ENCODE data around the gene C1QTNF6. TPM values are rescaled to one million over a fixed set of nuclear protein-coding genes. Genes with fewer than 3 reads are reported as not detected.

The C1QTNF6 gene
- total and polyA plus RNA-seq, 12 donors, result 2.2 to 45.7 (median 7.1) TPM

- Histone ChIP-seq H3K4me1 (replicated peaks in 1 of 2) (peaks cover 24 to 51% of the 10 kb centered on the region in 2 donors), H3K36me3 (replicated peaks in 1 of 2) (no peaks in the 10 kb centered on the region), H3K4me3 (no peak overlapping the region), H3K27ac (no peak overlapping the region), H3K27me3 (no peaks in the 10 kb centered on the region), H3K9me3 (replicated peaks in 1 of 3) (no peaks in the 10 kb centered on the region)
- WGBS, 4 donors, result 83 to 92% (median 91%) methylated on average over 17 to 18 of the region's 18 CpGs
- DNase-seq, result no peak
- TF ChIP-seq CTCF (IDR thresholded peaks at IDR 0.05) (no peak), POLR2A (IDR thresholded peaks at IDR 0.05) (no peak)
- intact Hi-C loops (cut with DNase I), result no loop called here
These were observed 3.1 kb downstream of the C1QTNF6 start for GRCh38 chr22:37184816-37185541.

GRCh38 chr22:37184380-37184755, 3.7 kb downstream of the C1QTNF6 start:
- no peak for TF ChIP-seq CTCF (IDR thresholded peaks at IDR 0.05)
- TF ChIP-seq POLR2A (IDR thresholded peaks at IDR 0.05), result no peak

GRCh38 chr22:37183432-37184379, 4.3 kb downstream of the C1QTNF6 start:
- H3K4me3 ChIP-seq, result no peak overlapping the region
- DNase-seq, result peak in 1 of 7 donors; percentile 41
- TF ChIP-seq POLR2A (IDR thresholded peaks at IDR 0.05) (no peak), CTCF (IDR thresholded peaks at IDR 0.05) (peak in 2 of 6 experiments; percentile 3 to 17)

More at GRCh38 chr22:37184380-37184755, 3.7 kb downstream of the C1QTNF6 start:
- DNase-seq, result no peak
- Histone ChIP-seq H3K9me3 (replicated peaks in 1 of 3) (no peaks in the 10 kb centered on the region), H3K27me3 (no peaks in the 10 kb centered on the region), H3K4me3 (no peak overlapping the region), H3K36me3 (replicated peaks in 1 of 2) (no peaks in the 10 kb centered on the region), H3K27ac (no peak overlapping the region), H3K4me1 (replicated peaks in 1 of 2) (peaks cover 24 to 51% of the 10 kb centered on the region in 2 donors)
- intact Hi-C loops (cut with DNase I), result no loop called here
- 71 to 86% (median 79%) methylated on average over 1 to 12 of the region's 12 CpGs for WGBS, 4 donors

GRCh38 chr22:37182949-37183245, 5.2 kb downstream of the C1QTNF6 start:
- Histone ChIP-seq H3K27ac (no peak overlapping the region), H3K4me3 (no peak overlapping the region), H3K9me3 (replicated peaks in 1 of 3) (no peaks in the 10 kb centered on the region), H3K27me3 (no peaks in the 10 kb centered on the region), H3K36me3 (replicated peaks in 1 of 2) (no peaks in the 10 kb centered on the region), H3K4me1 (replicated peaks in 1 of 2) (peaks cover 25 to 51% of the 10 kb centered on the region in 2 donors)
- 63 to 94% (median 83%) methylated on average over 2 to 3 of the region's 3 CpGs for WGBS, 4 donors
- TF ChIP-seq CTCF (IDR thresholded peaks at IDR 0.05) (no peak), POLR2A (IDR thresholded peaks at IDR 0.05) (no peak)
- no peak for DNase-seq
- intact Hi-C loops (cut with DNase I), result no loop called here

More at GRCh38 chr22:37183432-37184379, 4.3 kb downstream of the C1QTNF6 start:
- Histone ChIP-seq H3K4me1 (replicated peaks in 1 of 2) (peaks cover 22 to 51% of the 10 kb centered on the region in 2 donors), H3K27ac (peak overlapping the region in 2 of 5 donors; percentile 16 to 26), H3K36me3 (replicated peaks in 1 of 2) (no peaks in the 10 kb centered on the region), H3K9me3 (replicated peaks in 1 of 3) (no peaks in the 10 kb centered on the region), H3K27me3 (no peaks in the 10 kb centered on the region)
- intact Hi-C loops (cut with DNase I), result no loop called here
- 51 to 68% (median 61%) methylated on average over 6 to 17 of the region's 17 CpGs for WGBS, 4 donors

All from adrenal gland (tissue), 12 donors.